ENCODE data around the gene ZFP92. TPM values are rescaled to one million over a fixed set of nuclear protein-coding genes. Genes with fewer than 3 reads are reported as not detected.
A peak's percentile ranks its signal among the peaks of the same experiment; 100 is the strongest.

The ZFP92 gene
- total RNA-seq = 1 to 10 TPM in 1 of 2 donors, under 1 TPM in 1; 0.23 to 3.4 TPM

- Histone ChIP-seq H3K4me1 (replicated peaks) (no peaks in the 10 kb centered on the region), H3K9me3 (no peaks in the 10 kb centered on the region), H3K36me3 (no peaks in the 10 kb centered on the region), H3K27me3 (replicated peaks; ENCODE audit: insufficient read depth) (no peaks in the 10 kb centered on the region), H3K4me3 (peak within 1 kb of the TSS; percentile 25 to 32), H3K27ac (no peak within 1 kb of the TSS)
- intact Hi-C loops (cut with DNase I) = no loop called here
- 0% methylated on average over 8 of the region's 75 CpGs for WGBS
- no peak for DNase-seq (ENCODE audit: low spot score)
- TF ChIP-seq CTCF (IDR thresholded peaks at IDR 0.05) = no peak
- TF ChIP-seq POLR2A (IDR thresholded peaks at IDR 0.05) = no peak
- TF ChIP-seq POLR2AphosphoS5 (IDR thresholded peaks at IDR 0.05) = no peak
Measured at GRCh38 chrX:153411255-153411987, at the start of gene ZFP92. Gene ZFP92, plus strand, starts transcription at chrX:153411472. Its CDS starts 6,851 bp downstream, at chrX:153418323.

GRCh38 chrX:153361781-153362397 lies 49.4 kb upstream of the ZFP92 start:
- Histone ChIP-seq H3K9me3 (no peaks in the 10 kb centered on the region), H3K4me1 (replicated peaks) (no peaks in the 10 kb centered on the region), H3K27me3 (replicated peaks; ENCODE audit: insufficient read depth) (no peaks in the 10 kb centered on the region), H3K36me3 (no peaks in the 10 kb centered on the region), H3K4me3 (no peak overlapping the region), H3K27ac (no peak overlapping the region)
- no peak for DNase-seq (ENCODE audit: low spot score)
- intact Hi-C loops (cut with DNase I) = no loop called here
- TF ChIP-seq CTCF (IDR thresholded peaks at IDR 0.05) (no peak), POLR2AphosphoS5 (IDR thresholded peaks at IDR 0.05) (no peak), POLR2A (IDR thresholded peaks at IDR 0.05) (no peak)
- WGBS = 57% methylated on average over 2 of the region's 2 CpGs

GRCh38 chrX:153365670-153366069 lies 45.6 kb upstream of the ZFP92 start:
- TF ChIP-seq CTCF (IDR thresholded peaks at IDR 0.05) (no peak), POLR2A (IDR thresholded peaks at IDR 0.05) (no peak), POLR2AphosphoS5 (IDR thresholded peaks at IDR 0.05) (no peak)
- intact Hi-C loops (cut with DNase I) = no loop called here
- WGBS = 85% methylated on average over 4 of the region's 4 CpGs
- H3K27ac ChIP-seq = no peak overlapping the region
- DNase-seq (ENCODE audit: low spot score) = no peak
- H3K27me3 ChIP-seq (replicated peaks; ENCODE audit: insufficient read depth) = no peaks in the 10 kb centered on the region
- no peaks in the 10 kb centered on the region for H3K36me3 ChIP-seq
- H3K9me3 ChIP-seq = no peaks in the 10 kb centered on the region
- no peak overlapping the region for H3K4me3 ChIP-seq
- no peaks in the 10 kb centered on the region for H3K4me1 ChIP-seq (replicated peaks)

GRCh38 chrX:153366119-153366518 lies 45.2 kb upstream of the ZFP92 start:
- DNase-seq (ENCODE audit: low spot score) = no peak
- H3K4me3 ChIP-seq = no peak overlapping the region
- H3K4me1 ChIP-seq (replicated peaks) = no peaks in the 10 kb centered on the region
- H3K27ac ChIP-seq = no peak overlapping the region
- no peak for TF ChIP-seq CTCF (IDR thresholded peaks at IDR 0.05)
- TF ChIP-seq POLR2AphosphoS5 (IDR thresholded peaks at IDR 0.05) = no peak
- no peak for TF ChIP-seq POLR2A (IDR thresholded peaks at IDR 0.05)
- no peaks in the 10 kb centered on the region for H3K9me3 ChIP-seq
- no peaks in the 10 kb centered on the region for H3K27me3 ChIP-seq (replicated peaks; ENCODE audit: insufficient read depth)
- intact Hi-C loops (cut with DNase I) = no loop called here
- no peaks in the 10 kb centered on the region for H3K36me3 ChIP-seq
- WGBS = 76% methylated on average over 3 of the region's 3 CpGs

Measured in prostate gland (tissue), 2 donors.